Endometrial microvascular endothelial cells (primary cell): ENCODE results near the gene LONRF2. TPM values are rescaled to one million over a fixed set of nuclear protein-coding genes. Genes with fewer than 3 reads are reported as not detected.
"Not testable (repeated sequence)": the region's sequence is repeated elsewhere in the genome, so short reads cannot be mapped to it uniquely, and the experiment has no call there.

Source experiments
- in situ Hi-C: cut with HindIII; loops from 2 replicates; pipeline ENCODE4 v1.10.0; 2017; ENCODE audit warnings: low sequenced_read_pairs, low pct_unique_long_range_greater_than_20kb; ENCODE audit errors: inconsistent ontology term
- total RNA-seq: library from RNA; depleted of rRNA; stranded (reverse); fragments of >200 nt; gene quantifications from one replicate; pipeline ENCODE4 v1.2.3, GENCODE V29; 2015; ENCODE audit errors: inconsistent ontology term

Gene LONRF2
- total RNA-seq, 1 donor from 2014 or later = not detected

- in situ Hi-C loops = no loop called here
Observed at GRCh38 chr2:100262046-100262445, 60.3 kb downstream of the LONRF2 start.

GRCh38 chr2:100260712-100261620 lies 61.3 kb downstream of the LONRF2 start:
- in situ Hi-C loops = no loop called here

GRCh38 chr2:100259106-100259505 lies 63.2 kb downstream of the LONRF2 start:
- in situ Hi-C loops = no loop called here

DNA sequence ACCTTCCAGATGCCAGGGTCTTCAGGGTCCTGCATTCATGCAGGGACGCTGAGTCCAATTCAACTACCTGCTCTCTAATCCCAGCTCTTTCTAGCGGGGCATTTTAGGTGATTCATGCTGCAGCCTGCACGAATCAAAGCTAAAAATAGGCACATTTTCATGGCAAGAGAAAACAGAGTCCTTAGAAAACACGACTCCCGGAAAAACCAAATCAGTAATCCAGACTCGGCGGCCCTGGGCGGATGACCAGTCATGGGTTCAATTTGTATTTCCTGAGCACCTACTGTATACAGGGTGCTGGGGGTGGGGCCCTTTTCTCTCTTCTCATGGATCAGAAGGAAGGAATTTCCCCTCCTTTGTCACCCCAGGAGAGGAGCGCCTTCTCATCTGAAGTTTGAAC lies 64.4 kb downstream of the LONRF2 start:
- in situ Hi-C loops = no loop called here

DNA sequence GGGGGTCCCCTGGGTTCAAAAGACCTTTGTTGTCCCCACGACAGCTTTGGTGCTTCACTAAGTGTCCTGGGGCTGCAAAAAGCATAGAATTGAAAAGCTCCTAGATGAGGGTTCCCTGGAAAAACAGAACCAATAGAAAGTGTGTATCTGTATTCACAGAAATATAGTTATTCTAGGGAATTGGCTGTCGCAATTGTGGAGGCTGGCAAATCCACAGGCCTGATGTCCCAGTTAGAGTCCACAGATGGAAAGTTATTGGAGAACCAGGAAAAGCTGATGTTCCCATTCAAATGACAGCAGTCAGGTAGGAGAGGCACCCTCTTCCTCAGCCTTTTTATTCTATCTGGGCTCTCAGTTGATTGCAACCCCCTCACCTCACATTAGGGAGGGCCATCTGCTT lies 65.5 kb downstream of the LONRF2 start:
- in situ Hi-C loops = no loop called here

GRCh38 chr2:100256416-100256815 lies 65.9 kb downstream of the LONRF2 start:
- in situ Hi-C loops = no loop called here

- in situ Hi-C loops = no loop called here
Observed at GRCh38 chr2:100254646-100255210, 67.6 kb downstream of the LONRF2 start.

DNA sequence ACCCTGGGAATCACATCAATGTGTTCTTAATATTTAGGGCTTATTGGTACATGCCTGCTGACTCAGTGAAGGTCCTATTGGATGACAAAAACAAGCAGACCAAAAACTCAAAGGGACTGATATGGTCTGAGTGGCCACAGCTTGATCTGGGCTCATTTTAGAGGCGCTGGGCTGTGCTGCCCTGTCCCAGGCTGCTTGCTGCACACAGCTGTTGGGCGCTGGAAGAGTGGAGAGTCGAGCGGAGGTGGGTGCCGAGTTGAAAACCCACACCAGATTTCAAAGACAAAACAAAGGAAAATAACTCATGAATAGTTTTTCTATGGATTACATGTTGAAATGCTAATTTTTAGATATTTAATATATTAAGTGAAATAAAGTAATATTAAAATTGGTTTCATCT lies 68.5 kb downstream of the LONRF2 start:
- in situ Hi-C loops = no loop called here

- in situ Hi-C loops = no loop called here
Observed at GRCh38 chr2:100252811-100253698, 69.2 kb downstream of the LONRF2 start.

GRCh38 chr2:100250645-100251044 lies 71.7 kb downstream of the LONRF2 start:
- in situ Hi-C loops = no loop called here

DNA sequence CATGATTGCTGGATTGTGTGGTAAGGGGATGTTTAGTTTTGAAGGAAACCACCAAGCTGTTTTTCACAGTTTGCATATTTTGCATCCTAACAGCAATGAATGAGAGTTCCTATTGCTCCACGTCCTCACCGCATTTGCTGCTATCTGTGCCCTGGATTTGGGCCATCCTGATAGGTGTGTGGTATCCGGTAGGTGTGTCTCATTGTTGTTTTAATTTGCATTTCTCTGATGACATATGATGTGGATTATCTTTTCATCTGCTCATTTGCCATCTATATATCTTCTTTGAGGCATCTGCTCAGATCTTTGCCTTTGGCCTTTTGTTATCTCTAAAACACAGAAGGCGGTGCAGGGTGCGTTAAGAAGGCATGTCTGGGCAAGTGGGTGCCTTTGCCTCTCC lies 73.3 kb downstream of the LONRF2 start:
- in situ Hi-C loops = no loop called here

GRCh38 chr2:100248556-100248955 lies 73.7 kb downstream of the LONRF2 start:
- in situ Hi-C loops = not testable (repeated sequence)

- in situ Hi-C loops = no loop called here
Observed at GRCh38 chr2:100248044-100248330, 74.3 kb downstream of the LONRF2 start.

GRCh38 chr2:100247256-100248043 lies 74.9 kb downstream of the LONRF2 start:
- in situ Hi-C loops = no loop called here

DNA sequence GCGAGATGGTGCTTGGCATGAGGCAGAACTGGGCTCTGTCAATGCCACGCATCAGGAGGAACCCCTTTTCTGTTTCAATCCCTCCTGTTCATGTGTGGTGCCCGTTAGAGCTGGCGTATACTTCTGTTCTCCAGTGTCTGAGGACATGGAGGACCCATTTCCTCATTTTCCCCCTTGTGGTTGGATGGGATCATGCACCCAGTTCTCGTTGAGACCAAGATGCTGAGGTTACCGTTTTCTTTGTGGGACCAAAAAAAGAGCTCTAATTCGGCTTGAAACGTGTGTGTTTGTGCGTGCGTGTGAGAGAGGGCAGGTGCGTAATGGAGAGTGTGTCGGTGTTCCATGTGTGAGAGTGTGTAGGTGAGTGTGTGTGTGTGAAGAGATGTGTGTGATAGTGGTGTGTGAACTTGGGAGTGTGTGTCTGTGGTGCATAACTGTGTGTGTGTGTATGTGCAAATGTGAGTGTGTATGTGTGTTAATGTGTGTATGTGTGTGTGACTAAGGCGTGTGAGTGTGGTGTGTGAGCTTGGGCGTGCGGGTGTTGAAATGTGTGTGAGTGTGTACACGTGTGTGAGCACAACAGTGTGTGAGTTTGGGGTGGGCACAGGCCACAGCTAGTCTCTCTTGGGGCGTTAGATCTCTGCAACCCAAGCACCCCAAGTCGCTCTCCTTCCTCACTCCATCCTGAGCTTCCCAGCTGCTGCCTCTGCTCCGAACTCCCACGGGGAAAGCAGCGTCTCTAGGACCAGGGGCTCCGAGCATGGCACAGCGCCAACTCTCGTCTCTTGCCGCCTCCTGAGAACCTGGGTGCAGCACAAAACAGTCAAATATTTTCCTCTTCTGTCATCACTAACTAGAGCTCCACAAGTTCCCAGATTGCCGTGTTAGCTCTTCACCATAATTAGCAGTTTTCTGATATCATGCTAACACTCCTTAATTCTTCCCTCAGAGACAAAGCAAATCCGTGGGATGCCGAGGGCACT lies 75.8 kb downstream of the LONRF2 start:
- in situ Hi-C loops = no loop called here

DNA sequence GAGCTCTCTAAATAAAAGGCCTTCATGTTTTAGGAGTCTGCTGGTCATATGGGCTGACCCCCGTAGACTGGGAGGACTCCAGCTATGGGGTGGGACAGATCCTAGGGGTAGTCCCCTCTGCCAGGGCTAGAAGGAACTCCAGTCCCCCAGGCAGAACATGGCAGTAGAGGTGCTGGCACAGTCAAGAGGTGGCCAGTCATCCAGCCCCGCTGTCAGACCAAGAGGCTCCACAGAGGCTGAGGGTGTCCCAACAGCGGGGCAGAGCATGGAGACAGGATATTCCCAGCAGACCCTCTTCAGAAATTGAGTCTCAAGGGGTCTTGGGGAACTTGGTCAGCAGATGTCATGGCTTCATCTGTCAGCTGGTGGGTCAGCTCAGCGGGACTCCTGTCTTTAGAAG lies 76.6 kb downstream of the LONRF2 start:
- in situ Hi-C loops = no loop called here

DNA sequence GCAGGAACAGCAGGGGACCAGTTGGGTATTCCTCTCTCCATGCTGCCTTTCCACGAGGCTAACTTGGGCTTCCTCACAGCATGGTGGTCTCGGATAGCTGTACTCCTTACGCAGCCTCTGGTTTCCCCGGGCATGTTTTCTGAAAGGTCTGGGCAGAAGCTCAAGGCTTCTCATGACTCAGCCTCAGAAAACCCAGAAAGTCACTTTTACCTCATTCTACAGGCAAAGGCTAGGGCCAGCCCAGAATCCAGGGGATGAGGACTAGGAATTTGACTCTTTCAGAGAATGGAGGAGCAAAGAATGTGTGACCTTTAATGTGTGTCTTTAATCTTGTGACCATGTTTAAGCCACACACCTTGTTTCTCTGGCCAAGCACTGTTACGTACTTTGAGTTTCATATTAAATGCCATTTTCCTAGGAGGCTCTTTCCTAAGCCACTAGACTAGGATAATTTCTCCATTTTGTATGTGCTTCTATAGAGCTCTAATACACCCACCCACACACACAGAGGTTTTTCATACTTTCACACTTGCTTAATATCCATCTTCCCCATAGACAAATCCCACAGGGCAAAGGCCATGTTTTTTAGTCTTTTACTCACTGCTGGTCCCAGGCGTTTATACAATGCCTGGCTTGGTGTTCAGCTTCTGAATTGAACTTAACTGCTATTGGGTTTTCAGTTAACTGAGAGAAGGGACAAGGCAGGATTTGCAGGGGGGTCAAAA lies 77.3 kb downstream of the LONRF2 start:
- in situ Hi-C loops = no loop called here
